NCI-H1436 (cell line): ENCODE data around the gene RAI1.

Experiments
- DNase-seq: peaks from one replicate; lab custom pipeline; 2025; lab: John Stamatoyannopoulos, UW

RAI1 gene

DNA sequence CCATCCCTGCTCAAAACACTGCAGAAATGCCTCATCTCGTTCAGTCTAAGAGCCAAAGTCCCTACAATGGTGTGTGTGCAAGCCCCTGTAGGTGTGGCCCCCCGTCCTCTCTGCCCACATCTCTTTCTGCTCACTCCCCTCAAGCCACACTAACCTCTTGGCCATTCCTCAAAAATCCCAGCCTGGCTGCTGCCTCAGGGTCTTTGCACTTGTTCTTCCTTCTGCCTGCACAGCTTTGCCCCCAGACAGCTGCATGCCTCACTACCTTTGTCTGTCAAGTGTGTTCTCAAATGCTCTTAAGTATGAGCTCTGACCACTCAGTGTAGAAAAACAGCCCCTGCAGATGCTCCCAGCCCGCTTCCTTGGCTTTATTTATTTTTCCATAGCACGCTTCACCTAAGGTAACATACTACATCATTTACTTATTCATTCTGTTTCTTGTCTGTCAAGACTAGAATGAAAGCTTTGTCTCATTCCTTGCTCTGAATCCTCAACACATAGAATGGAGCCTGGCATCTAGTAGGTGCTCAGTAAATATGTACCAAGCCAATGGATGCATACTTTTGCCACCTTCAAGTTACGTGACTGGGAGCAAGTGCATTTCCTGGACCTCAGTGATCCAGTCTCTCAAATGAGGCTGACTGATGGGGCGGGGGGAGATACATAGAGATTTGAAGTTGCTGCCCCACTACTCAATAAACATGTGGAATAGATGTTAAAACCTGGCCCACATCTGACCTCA lies 38.1 kb downstream of the RAI1 start:
- DNase-seq, result no peak

- no peak for DNase-seq
These were observed 38.8 kb downstream of the RAI1 start for GRCh38 chr17:17719966-17720543.

DNA sequence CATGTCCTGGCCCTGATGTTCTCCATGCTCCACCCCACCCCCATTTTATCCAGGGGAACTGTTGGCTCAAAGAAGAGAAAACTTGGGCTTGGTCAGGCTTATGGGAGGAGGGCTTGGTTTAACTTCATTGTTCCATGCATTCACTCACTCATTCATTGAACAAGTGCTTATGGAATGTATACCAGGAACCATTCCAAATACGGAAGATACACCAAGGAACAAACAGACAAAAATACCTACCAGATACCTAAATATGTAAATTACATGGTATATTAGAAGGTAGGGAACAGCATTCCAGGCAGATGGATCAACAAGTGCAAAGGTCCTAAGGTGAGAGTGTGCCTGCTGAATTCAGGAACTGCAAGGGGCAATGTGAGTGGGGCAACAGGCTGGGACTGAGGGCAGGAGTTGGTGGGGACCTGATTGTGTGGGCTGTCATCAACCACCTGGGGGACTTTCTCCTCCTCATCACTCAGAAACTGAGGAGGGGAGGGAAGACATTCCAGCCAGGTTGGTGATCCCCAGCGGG lies 39.9 kb downstream of the RAI1 start:
- no peak for DNase-seq

DNA sequence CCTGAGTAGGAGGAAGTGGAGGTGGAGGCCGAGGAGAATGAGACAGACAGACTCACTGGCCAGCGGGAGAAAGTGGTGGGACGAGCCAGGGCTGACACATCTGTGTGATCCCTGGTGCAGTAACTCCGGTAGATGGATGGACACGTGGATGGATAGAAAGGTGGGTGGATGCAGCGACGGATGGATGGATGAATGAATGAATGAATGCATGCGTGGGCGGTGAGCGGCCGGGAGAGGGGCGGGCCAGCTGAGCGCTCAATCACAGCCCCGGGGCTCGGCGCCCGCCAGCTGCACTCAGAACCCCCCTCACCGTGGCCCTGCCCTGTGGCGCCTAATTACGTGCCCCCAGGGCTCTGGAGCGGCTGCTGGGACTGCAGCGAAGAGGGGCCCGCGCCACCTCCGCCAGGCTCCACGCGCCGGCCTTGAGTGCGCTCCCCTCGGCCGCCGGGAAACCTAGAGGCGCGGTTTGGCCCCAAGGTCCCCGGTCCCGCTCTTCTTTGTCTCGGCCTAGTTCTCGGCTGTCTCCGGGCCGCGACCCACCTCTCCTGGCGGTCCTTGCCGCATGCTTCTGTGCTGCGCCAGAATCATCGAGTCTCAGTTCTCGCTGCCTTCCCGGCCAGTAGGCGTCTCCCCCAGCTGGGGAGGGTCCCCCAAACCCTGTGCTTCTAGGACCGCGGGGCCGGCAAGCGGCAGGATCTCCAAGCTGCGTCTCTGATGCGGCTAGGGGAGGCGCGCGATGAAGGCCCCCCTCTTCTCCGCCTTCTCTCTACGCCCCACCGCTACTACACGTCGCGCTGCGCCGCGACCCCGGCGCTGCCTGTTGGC lies 41.0 kb downstream of the RAI1 start:
- DNase-seq, result no peak

- DNase-seq, result no peak
These were observed 41.7 kb downstream of the RAI1 start for GRCh38 chr17:17722906-17723353.

DNA sequence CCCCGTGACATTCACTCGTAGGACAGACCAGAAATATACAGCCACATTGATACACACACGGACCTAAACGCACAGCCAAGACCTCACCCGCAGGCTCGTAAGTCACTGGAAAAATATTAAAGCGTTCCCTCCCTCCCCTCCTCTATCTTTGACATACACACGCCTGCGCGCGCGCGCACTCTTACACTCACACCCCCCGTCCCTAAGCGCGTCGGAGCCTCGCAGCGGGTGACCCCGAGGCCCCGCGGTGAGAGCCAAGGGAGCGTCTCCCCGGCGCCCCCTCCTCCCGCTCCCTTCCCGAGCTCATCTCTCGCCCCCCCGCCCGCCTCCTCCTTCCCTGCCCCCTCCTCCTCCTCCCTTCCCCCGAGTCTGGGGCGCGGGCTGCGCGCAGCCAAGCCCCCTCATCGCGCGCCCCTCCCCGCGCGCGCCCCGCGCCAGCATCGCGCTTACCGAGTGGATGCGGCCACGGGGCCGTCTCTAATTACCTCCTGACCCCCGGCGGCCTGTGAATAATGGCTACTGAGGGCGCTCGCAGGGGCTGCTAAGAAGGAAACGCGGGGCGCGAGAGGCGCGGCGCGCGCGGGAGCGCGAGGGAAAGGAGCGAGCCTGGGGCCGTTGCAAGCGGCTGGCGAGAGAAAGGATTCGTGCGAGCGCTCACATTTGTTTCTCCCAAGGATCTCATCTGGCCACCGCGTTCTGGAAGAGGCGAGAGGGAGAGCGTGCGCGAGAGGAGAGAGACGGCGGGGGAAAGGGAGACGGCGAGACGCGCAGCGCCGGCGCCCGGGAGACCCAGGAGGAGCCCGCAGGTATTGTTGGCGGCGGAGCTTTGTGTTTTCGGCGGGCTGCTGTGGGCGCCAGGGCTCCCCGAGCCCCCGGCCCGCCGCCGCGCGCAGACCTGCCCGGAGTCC lies 42.4 kb downstream of the RAI1 start:
- peak; percentile 59 for DNase-seq

- peak; percentile 26 for DNase-seq
These were observed 43.2 kb downstream of the RAI1 start for GRCh38 chr17:17724307-17725010.

DNA sequence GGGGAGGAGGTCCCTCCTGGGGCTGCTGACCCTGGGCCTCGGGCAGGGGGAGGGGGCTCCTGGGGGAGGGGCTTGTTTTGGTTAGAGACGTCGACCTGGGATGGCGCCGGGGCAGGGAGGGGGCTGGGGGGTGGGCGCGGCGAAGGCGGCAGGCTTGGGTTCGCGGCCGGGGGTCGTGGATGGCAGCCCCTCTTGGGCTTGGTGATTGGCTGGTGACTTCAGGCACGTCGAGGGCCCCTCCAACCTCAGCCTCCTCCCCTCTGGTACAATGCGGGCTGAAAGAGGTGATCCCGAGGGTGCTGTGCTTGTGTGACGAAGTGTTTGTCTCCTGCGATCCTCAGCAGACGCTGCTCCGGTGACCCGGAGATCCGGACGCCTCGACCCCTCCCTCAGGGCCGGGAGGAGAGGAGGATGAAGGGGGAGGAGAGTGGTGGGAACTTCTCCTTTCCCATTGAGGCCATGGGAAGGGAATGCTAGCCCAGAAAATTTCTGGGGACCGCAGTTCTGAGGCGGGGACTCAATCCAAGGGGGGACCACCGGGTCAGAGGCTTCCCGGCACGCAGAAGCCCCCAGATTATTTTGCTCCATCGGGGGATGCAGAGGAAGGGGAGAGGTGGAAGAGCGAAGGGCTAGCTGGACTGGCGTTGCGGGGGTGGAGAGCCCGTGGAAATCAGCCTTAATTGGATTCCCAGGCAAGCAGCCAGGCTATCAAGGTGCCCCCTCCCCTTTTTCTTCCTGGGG lies 43.9 kb downstream of the RAI1 start:
- peak; percentile 24 for DNase-seq

GRCh38 chr17:17725752-17726457 lies 44.6 kb downstream of the RAI1 start:
- no peak for DNase-seq

DNA sequence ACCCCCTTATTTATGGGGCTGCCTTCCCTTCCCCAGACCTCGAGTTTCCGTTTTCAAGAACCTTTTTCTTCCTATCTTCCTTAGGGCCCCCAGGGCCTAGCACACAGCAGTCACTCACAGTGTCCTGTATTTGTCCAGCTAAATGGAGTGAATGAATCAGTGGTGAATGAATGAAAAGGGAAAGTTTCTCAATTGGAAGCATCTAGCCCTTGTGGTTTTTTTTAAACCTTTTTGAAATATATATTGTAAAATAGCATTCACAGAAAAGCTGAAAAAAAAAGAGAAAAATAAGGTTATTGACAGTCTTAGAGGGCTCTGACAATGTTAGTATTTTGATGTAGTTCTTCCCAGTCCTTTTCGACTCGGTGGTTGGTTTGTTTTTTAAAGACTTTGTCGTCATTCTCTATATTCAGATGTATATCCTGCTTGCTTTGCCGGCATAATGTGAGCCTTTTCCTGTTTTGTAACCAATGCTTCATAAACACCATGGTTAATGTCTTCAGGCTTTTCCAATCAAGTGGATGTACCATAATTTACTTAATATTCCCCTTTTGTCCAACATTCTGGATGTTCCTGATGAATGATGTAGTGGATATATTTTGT lies 45.3 kb downstream of the RAI1 start:
- DNase-seq, result no peak

DNA sequence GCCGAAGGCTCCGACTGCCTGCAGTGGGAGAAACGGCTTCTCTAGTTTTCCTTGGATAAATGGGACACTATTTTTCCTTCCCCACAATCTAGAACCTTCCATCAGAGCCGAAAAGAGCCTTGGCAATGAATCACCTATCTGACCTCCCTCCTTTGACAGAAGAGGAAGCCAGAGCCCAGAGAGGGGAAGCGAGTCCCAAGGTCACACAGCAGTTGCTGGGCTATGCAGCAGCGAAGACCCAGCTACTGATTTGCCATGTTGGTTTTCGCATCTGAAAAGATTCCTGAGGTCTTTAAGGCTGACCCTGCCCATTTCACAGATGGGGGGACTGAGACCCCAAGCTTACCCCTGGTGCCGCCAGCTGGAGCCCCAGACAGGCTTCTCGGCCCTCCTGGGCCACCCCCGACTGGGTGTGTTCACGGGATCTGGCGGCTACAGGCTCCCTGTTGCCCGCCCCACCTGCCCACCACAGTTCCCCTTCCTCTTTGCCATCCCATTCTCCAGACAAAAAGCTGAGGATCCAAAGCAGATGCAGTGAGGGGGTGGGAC lies 45.9 kb downstream of the RAI1 start:
- no peak for DNase-seq

DNA sequence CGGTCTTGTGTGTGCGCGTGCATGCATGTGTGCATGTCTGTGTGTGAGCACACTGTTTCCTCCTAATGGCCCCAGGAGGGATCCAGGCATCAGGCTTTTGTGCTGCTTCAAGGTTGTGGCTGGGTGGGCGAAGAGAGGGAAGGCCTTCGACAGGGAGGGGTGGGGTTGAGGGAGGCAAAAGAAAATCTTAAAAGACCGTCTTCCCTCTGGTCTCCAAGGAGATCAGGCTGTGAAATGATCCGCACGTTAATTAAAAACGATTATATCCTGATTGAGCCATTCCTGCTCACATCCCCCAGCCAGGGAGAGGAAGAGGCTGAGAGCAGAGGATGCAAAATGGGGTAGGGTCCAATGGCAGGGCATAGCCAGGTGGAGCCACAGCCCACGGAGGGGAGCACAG lies 46.9 kb downstream of the RAI1 start:
- DNase-seq, result no peak

GRCh38 chr17:17728550-17729251 lies 47.4 kb downstream of the RAI1 start:
- DNase-seq, result no peak

GRCh38 chr17:17729620-17730249 lies 48.5 kb downstream of the RAI1 start:
- peak; percentile 48 for DNase-seq

- DNase-seq, result no peak
These were observed 49.1 kb downstream of the RAI1 start for GRCh38 chr17:17730250-17730935.

DNA sequence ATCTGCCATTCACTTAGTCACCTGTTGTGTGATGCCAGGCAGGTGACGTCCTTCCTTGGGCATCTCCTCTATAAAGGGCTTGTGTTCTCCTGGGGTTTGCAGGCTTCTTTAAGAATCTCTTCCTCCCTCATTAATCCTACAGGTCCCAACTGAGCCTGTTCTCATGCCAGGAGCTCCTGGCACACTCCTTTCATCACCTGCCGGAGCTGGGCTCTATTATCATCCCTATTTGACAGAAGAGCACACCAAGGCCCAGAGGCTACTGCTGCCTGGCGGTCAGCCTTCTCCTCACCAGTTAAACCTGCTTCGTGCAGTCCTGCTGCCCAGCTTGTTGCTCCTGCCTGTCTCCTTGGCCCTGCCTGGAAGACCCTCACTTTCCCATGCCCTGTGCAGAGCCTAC lies 51.2 kb downstream of the RAI1 start:
- DNase-seq, result no peak
